ENCODE results near the gene VWA5B1.

The VWA5B1 gene

DNA sequence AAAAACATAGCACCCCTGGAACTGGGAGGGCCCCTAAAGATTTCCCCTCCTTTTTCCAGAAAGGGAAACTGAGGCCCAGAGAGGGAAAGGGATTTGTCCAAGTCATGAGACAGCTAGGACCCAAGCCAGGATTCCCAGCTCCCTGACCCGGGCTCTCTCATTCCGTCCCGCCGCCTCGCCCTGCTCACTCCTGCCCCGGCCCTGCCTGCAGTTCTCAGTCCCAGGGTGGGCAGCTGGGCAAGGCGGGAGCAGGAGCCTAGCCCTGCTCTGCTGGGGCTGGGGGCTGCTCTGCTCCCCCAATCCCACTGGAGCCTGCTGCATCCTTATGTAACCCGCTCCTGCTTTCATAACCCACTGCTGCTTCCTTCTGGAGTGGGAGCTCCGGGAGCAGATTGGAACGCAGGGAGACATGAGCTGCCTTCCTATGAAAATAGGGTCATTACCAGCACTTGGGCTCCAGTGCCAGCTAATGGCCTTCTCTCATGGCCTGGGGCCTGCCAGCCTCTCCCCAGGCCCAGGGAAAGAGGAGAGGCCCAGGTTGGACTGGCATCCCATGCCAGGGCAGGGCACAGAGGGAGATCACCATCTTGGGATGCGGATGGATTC, 110.8 kb downstream of the VWA5B1 start:
- no peak overlapping the region for H3K27ac ChIP-seq (ENCODE audit: low read length)
- H3K9me3 ChIP-seq (ENCODE audit: insufficient read depth, low read depth, low read length): no peaks in the 10 kb centered on the region
- no peak overlapping the region for H3K9ac ChIP-seq (ENCODE audit: low read depth, low read length)
- peaks cover 95% of the 10 kb centered on the region for H3K27me3 ChIP-seq (ENCODE audit: insufficient read depth, low read length)
- no peak overlapping the region for H3K4me3 ChIP-seq (ENCODE audit: low read length)
- peaks cover 4% of the 10 kb centered on the region; the same call in 1 of the 2 replicates for H3K4me1 ChIP-seq (ENCODE audit: insufficient read depth, low read length)
- no peaks in the 10 kb centered on the region for H3K36me3 ChIP-seq (ENCODE audit: insufficient read depth, low read depth, low read length)

DNA sequence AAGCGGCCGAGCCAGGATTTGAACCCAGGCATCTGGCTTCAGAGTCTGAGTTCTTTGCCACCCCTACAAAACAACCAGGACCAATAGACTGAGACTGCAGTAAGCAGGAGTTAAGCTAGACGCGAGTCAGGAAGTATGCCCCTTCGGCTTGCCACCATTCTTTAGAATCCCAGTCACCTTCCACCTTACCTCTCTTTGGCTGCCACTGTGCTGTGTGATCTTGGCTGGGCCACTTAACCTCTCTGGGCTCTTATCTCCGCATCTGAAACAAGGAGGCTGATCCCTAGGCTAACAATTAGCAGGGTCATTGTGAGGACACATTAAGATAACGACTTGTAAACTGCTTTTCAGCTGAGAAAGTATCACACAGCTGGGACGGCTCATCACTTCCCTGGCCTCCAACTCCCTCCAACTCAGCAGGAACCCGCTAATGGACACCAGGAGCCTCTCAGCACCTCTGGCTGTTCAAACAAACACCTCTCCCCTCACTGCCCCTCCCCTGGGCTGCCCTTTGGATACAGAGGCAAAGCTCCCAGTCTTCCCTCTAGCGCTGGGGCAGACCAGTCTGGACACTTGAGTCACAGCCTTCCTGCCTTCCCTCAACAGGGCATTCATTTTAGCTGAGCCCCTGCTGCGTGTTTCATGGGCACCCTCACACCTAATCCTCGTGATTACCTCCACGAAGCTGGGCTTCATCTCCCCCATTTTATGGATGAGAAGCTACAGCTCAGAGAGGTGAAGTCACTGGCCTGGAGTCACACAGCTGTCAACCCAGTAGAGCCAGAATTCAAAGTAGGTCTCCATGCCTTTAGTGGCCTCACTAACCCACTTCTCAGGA, 112.1 kb downstream of the VWA5B1 start:
- H3K4me1 ChIP-seq (ENCODE audit: insufficient read depth, low read length): peaks cover 6% of the 10 kb centered on the region; the same call in 1 of the 2 replicates
- H3K36me3 ChIP-seq (ENCODE audit: insufficient read depth, low read depth, low read length): no peaks in the 10 kb centered on the region
- no peak overlapping the region for H3K4me3 ChIP-seq (ENCODE audit: low read length)
- no peaks in the 10 kb centered on the region for H3K9me3 ChIP-seq (ENCODE audit: insufficient read depth, low read depth, low read length)
- no peak overlapping the region for H3K9ac ChIP-seq (ENCODE audit: low read depth, low read length)
- no peak overlapping the region for H3K27ac ChIP-seq (ENCODE audit: low read length)
- H3K27me3 ChIP-seq (ENCODE audit: insufficient read depth, low read length): peaks cover 100% of the 10 kb centered on the region

DNA sequence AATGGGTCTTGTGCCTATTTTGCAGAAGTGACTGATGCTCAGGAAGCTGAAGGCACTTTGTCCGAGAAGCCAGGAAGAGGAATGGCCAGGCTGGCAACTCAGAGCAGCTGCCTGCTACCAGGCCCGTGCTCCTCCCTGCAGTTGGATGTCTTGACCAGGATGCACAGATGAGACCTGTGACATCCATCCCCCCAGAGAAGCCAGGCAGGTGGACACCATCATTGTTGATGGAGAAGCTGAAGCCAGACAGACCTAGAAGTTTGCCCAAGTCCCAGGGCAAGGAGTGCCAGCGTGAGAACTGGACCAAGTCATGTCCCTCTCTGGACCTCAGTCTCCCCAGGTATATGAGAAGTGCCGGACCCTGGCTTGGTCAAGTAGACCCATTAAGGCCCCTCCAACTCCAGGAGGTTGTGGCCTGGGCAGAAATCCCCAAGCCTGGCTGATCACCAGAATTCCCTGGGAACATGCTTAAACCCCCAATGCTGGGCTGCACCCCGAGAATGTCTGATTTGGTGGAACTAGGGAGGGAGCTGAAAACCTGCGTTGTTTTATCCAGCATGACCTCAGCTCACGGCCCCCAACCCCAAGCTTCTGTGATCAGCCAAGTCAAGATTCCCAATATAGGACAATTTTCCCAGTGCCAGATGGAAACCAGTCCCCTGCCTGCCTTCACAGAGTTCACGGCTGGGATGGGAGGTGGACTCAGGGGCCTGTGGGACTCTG, 112.9 kb downstream of the VWA5B1 start:
- Histone ChIP-seq H3K4me1 (ENCODE audit: insufficient read depth, low read length) (peaks cover 6% of the 10 kb centered on the region; the same call in 1 of the 2 replicates), H3K9ac (ENCODE audit: low read depth, low read length) (no peak overlapping the region), H3K36me3 (ENCODE audit: insufficient read depth, low read depth, low read length) (no peaks in the 10 kb centered on the region), H3K27ac (ENCODE audit: low read length) (no peak overlapping the region), H3K4me3 (ENCODE audit: low read length) (no peak overlapping the region), H3K9me3 (ENCODE audit: insufficient read depth, low read depth, low read length) (no peaks in the 10 kb centered on the region), H3K27me3 (ENCODE audit: insufficient read depth, low read length) (peaks cover 100% of the 10 kb centered on the region)

DNA sequence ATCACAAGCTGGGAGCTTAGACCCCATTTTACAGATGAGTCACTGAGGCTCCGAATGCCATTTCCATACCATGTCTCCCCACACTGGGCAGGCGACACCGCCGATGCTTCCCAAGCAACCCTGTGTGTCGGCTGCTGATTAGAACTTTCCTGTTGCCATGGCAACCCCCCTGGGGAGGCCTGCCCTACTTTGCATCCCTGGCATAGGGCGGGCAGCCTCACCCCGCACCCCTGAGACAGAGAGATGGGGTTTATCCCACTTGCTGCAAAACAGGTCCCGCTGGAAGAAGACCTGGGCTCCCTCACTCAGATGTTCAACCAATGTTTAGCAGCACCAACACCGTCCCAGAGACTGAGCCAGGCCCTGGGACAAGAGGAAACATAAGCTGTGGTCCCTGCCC, 113.8 kb downstream of the VWA5B1 start:
- Histone ChIP-seq H3K9me3 (ENCODE audit: insufficient read depth, low read depth, low read length) (no peaks in the 10 kb centered on the region), H3K4me3 (ENCODE audit: low read length) (no peak overlapping the region), H3K27ac (ENCODE audit: low read length) (no peak overlapping the region), H3K4me1 (ENCODE audit: insufficient read depth, low read length) (peaks cover 6% of the 10 kb centered on the region; the same call in 1 of the 2 replicates), H3K9ac (ENCODE audit: low read depth, low read length) (no peak overlapping the region), H3K36me3 (ENCODE audit: insufficient read depth, low read depth, low read length) (no peaks in the 10 kb centered on the region), H3K27me3 (ENCODE audit: insufficient read depth, low read length) (peaks cover 100% of the 10 kb centered on the region)
